Measurements from ENCODE around the gene NCAN. TPM values are rescaled to one million over a fixed set of nuclear protein-coding genes. Genes with fewer than 3 reads are reported as not detected.

NCAN gene
- polyA plus RNA-seq, 1 donor (not counting 4 experiments of a cell fraction or from before 2014, with no cell fraction given) = not detected

- DNase-seq (ENCODE audit: low read depth, low spot score) (no peak), FAIRE-seq (no peak)
- no peaks in the 10 kb centered on the region for H3K9me3 ChIP-seq (ENCODE audit: control insufficient read depth, low read depth, low read length)
- H3K4me1 ChIP-seq (ENCODE audit: control insufficient read depth, extremely low read depth, insufficient read depth, low read length) = no peaks in the 10 kb centered on the region
- H3K79me2 ChIP-seq (ENCODE audit: control insufficient read depth, insufficient read depth, low read length) = no peaks in the 10 kb centered on the region
- H3K27ac ChIP-seq (ENCODE audit: control insufficient read depth, insufficient read depth, low read length) = no peak overlapping the region
- H3K9me1 ChIP-seq (ENCODE audit: control insufficient read depth, extremely low read depth, insufficient read depth, low read length) = no peaks in the 10 kb centered on the region
- H3K4me2 ChIP-seq (ENCODE audit: control insufficient read depth, extremely low read depth, insufficient read depth, low read depth, low read length) = no peak overlapping the region
- H3K27me3 ChIP-seq (ENCODE audit: control insufficient read depth, extremely low read depth, insufficient read depth, low read length) = peaks cover 38% of the 10 kb centered on the region
- no peaks in the 10 kb centered on the region for H4K20me1 ChIP-seq (ENCODE audit: control insufficient read depth, extremely low read depth, insufficient read depth, low read length)
- no peaks in the 10 kb centered on the region for H3K36me3 ChIP-seq (ENCODE audit: control insufficient read depth in 2 of 2, extremely low read depth in 1 of 2, insufficient read depth in 2 of 2, low read length in 2 of 2)
- H2AFZ ChIP-seq (ENCODE audit: control insufficient read depth, low read length) = no peak overlapping the region
- dilution Hi-C loops (cut with MboI; ENCODE audit: extremely low pct_ligation_motif_present, low sequenced_read_pairs) = no loop called here
- TF ChIP-seq CTCF (optimal IDR thresholded peaks at IDR 0.05 in 1 of 3, IDR thresholded peaks at IDR 0.05 in 1 of 3, conservative IDR thresholded peaks at IDR 0.05 in 1 of 3; ENCODE audit: extremely low read depth in 1 of 3, insufficient read depth in 2 of 3, low read length in 3 of 3) (no peak), EZH2 (IDR thresholded peaks at IDR 0.05; ENCODE audit: low read length) (no peak)
- H3K9ac ChIP-seq (ENCODE audit: control insufficient read depth, extremely low read depth, insufficient read depth, low read length) = no peak overlapping the region
- no peak overlapping the region for H3K4me3 ChIP-seq (ENCODE audit: control insufficient read depth in 2 of 3, extremely low read depth in 1 of 3, insufficient read depth in 2 of 3, low read depth in 1 of 3, low read length in 3 of 3)
These were observed 52.2 kb downstream of the NCAN start for GRCh38 chr19:19263886-19264487.

GRCh38 chr19:19267305-19267704 lies 55.5 kb downstream of the NCAN start:
- H3K9ac ChIP-seq (ENCODE audit: control insufficient read depth, extremely low read depth, insufficient read depth, low read length) = no peak overlapping the region
- H3K4me1 ChIP-seq (ENCODE audit: control insufficient read depth, extremely low read depth, insufficient read depth, low read length) = no peaks in the 10 kb centered on the region
- no peaks in the 10 kb centered on the region for H3K9me1 ChIP-seq (ENCODE audit: control insufficient read depth, extremely low read depth, insufficient read depth, low read length)
- no peak overlapping the region for H3K4me3 ChIP-seq (ENCODE audit: control insufficient read depth in 2 of 3, extremely low read depth in 1 of 3, insufficient read depth in 2 of 3, low read depth in 1 of 3, low read length in 3 of 3)
- no peak overlapping the region for H3K27ac ChIP-seq (ENCODE audit: control insufficient read depth, insufficient read depth, low read length)
- TF ChIP-seq CTCF (optimal IDR thresholded peaks at IDR 0.05 in 1 of 3, IDR thresholded peaks at IDR 0.05 in 1 of 3, conservative IDR thresholded peaks at IDR 0.05 in 1 of 3; ENCODE audit: extremely low read depth in 1 of 3, insufficient read depth in 2 of 3, low read length in 3 of 3) = no peak
- no peak for TF ChIP-seq EZH2 (IDR thresholded peaks at IDR 0.05; ENCODE audit: low read length)
- H3K79me2 ChIP-seq (ENCODE audit: control insufficient read depth, insufficient read depth, low read length) = no peaks in the 10 kb centered on the region
- peaks cover 25% of the 10 kb centered on the region for H3K27me3 ChIP-seq (ENCODE audit: control insufficient read depth, extremely low read depth, insufficient read depth, low read length)
- H4K20me1 ChIP-seq (ENCODE audit: control insufficient read depth, extremely low read depth, insufficient read depth, low read length) = no peaks in the 10 kb centered on the region
- no peaks in the 10 kb centered on the region for H3K9me3 ChIP-seq (ENCODE audit: control insufficient read depth, low read depth, low read length)
- no peak overlapping the region for H3K4me2 ChIP-seq (ENCODE audit: control insufficient read depth, extremely low read depth, insufficient read depth, low read depth, low read length)
- DNase-seq (ENCODE audit: low read depth, low spot score) = no peak
- no peaks in the 10 kb centered on the region for H3K36me3 ChIP-seq (ENCODE audit: control insufficient read depth in 2 of 2, extremely low read depth in 1 of 2, insufficient read depth in 2 of 2, low read length in 2 of 2)
- H2AFZ ChIP-seq (ENCODE audit: control insufficient read depth, low read length) = no peak overlapping the region
- no peak for FAIRE-seq
- dilution Hi-C loops (cut with MboI; ENCODE audit: extremely low pct_ligation_motif_present, low sequenced_read_pairs) = no loop called here

All from keratinocyte (primary cell).